ENCODE data around the gene TRIM62.
"Not testable (repeated sequence)": the region's sequence is repeated elsewhere in the genome, so short reads cannot be mapped to it uniquely, and the experiment has no call there.

The TRIM62 gene

DNA sequence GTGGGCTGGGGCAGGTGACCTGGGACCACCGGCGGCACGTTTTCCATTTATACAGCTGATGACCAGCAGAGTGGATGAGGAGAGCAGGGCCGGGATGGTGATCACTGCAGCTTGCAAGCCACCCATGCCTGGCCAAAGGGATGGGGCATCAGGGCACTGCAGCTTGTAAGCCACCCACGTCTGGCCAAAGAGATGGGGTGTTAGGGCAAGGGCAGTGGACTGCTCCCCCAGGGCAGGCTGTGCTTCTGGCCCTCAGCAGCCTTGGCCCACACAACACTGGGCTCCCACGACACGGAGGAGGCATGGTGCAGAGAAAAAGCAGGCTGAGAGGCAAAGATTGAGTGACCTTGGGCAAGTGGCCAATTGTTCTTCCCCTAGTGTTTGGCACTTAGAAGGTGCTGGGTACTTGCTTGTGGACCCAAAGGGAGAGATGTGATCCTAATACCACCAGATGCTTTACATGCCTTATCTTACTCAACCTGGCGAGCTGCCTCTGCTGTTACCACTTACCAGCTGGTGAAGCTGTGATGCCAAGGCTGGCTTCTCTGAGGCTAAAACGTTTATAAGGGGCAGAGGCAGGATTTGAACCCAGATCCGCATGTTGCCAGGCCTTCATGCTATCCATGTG is 48.3 kb downstream of the TRIM62 start:
- DNase-seq (ENCODE audit: low read depth): no peak

- DNase-seq (ENCODE audit: low read depth): no peak
Measured at GRCh38 chr1:33132549-33132948, 49.3 kb downstream of the TRIM62 start.

DNA sequence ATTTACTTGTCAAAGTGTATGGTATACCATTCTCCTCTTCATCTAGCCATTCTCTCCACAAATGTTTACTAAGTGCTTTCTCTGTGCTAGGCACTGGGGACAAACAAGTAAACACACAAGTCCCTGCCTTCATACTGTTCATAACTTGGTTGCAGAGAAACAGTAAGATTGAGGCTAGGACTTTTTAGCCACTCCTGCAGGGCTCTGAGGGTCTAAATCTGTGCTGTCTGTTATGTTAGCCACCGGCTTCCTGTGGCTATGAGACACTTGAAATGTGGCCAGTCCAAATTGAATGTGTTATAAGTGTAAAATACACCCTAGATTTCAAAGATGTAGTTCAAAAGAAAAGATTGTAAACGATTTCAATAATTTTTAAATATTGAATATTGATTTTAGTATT is 50.7 kb downstream of the TRIM62 start:
- no peak for DNase-seq (ENCODE audit: low read depth)

DNA sequence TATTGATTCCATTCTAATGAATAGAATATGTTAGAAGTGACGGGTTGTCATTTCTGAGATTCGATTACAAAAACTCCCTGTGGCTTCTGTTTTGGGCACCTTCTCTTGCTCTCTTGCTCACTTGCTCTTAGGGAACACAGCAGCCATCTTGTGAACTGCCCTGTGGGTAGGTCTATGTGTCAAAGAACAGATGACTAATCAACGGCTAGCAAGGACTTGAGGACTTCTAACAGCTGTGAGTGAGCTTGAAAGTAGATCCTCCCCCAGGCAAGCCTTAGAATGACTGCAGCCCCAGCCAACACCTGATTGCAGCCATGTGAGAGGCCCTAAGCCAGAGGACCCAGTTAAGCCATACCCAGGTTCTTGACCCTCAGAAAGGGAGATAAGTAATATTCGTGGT is 51.5 kb downstream of the TRIM62 start:
- DNase-seq (ENCODE audit: low read depth): no peak

DNA sequence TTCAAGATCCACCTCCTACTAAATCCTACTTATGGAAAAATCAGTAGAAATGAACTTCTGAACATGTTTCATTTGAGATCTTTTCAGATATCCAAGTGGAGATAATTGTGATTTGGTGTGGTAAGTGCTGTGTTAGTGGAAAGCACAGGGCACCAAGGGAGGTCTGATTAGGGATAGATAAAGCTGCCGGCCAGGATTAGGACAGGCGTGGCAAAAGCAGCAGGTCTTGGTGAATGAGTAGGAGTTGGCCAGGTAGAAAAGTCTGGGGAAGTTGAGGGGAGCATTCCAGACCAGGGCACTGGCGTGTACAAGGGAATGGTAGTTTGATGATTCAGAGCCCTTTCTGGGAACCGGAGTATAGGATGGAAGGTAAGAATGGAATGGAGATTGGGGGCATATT is 53.1 kb downstream of the TRIM62 start:
- no peak for DNase-seq (ENCODE audit: low read depth)

GRCh38 chr1:33127001-33127823 is 54.6 kb downstream of the TRIM62 start:
- peak; percentile 97 for DNase-seq (ENCODE audit: low read depth)

- DNase-seq (ENCODE audit: low read depth): no peak
Measured at GRCh38 chr1:33126411-33127000, 55.3 kb downstream of the TRIM62 start.

DNA sequence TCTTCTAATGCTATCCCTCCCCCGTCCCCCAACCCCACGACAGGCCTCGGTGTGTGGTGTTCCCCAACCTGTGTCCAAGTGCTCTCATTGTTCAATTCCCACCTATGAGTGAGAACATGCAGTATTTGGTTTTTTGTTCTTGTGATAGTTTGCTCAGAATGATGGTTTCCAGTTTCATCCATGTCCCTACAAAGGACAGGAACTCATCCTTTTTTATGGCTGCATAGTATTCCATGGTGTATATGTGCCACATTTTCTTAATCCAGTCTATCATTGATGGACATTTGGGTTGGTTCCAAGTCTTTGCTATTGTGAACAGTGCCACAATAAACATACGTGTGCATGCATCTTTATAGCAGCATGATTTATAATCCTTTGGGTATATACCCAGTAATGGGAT is 57.2 kb downstream of the TRIM62 start:
- DNase-seq (ENCODE audit: low read depth): not testable (repeated sequence)

DNA sequence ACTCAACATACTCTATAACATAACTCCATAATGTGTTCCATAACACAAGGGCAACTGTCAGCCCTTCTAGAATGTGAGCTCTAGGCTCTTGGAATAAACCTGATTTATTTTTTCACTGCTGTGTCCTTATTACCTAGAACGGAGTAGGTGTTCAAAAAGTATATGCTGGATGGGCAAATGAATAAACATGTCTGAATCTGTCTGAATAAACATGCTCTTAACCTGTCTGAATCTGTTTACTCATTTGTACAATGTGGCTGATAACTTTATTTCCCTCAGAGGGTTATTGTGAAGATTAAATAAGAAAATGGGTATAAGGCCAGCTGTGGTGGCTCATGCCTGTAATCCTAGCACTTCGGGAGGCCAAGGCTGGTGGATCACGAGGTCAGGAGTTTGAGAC is 58.6 kb downstream of the TRIM62 start:
- no peak for DNase-seq (ENCODE audit: low read depth)

DNA sequence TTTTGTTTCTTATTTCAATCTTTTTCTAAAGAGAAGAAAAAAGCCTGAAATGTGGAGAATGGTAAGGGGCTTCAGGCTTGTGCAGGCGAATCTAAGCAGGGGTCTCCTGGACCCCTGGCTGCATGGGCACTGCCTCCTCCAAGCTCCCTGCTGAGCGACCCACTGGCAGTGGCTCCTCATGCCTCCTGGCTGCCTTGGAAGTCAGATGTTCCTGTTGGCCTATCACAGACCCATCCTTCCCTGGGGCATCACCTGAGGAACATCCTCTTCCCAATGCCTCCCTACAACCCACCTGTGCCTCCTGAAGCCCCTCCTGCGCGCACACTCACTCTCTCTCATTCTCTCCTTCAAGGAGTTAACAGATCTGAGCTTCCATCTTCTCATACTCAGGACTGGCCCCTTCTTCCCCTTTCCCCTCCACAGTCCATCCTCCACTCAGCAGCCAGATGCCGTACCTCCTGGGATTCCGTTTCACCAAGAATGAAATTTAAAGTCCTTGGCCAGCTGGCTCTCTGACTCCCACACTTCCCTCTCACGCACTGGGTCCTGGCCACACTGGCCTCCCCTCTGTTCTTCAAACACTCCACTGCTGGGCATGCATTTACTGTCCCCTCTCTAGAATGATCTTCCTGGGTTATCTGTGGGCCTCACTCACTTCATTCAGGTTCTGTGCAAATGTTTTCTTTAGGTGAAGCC is 59.2 kb downstream of the TRIM62 start:
- no peak for DNase-seq (ENCODE audit: low read depth)

DNA sequence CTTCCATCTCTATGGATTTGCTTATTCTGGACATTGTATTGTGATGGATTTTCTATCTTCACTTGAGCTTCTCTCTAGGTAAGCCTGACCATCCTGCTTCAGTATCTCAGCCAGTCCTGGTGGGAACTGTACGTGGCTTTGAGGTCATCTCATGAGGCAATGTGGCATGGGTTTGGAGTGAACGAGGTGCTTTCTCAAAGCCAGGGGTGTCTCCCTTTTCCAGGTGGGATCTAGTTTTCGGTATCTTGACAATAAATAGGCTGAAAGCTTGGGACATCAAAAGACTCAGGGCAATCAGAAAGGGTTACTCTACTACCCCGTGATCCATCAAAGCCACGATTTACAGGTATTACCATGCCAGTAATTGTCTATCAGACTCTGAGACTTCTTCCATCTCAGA is 60.1 kb downstream of the TRIM62 start:
- no peak for DNase-seq (ENCODE audit: low read depth)

DNA sequence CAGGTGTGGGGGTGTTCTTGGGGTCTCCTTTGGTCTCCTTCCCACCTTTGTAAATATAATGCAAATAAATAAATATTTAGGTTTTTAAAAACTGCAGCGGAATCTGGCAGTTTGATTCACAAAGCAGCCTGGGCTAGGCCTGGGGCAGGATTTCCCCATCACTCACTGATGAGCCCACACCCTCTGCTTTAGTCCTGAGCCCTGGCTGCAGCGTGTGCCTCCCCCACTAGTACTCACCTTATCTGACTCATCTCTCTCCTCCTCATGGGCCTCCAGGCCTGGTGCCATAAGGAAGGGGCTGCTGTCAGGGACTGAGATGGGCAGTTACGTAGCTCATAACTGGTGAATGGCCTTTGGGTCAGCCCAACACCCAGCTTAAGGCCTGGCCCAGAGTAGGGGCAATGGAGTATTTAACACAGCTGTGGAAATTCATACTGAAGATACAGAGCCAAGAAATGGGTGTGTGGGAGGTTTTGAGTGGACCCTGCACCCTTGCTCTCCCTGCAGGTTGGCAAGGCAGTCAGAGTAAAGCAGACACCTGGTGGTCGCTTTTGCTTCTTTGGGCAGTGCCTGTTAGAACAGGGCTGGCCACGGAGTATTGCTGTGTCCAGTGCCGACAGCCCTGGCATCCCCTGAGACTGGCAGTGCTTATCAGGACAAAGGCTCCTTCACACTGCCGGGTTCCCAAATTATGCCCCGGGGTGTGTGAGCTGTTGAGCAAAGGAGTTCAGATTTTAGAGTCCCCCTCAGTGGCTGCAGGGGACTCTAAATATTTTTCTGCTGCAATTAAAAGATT is 61.2 kb downstream of the TRIM62 start:
- no peak for DNase-seq (ENCODE audit: low read depth)

DNA sequence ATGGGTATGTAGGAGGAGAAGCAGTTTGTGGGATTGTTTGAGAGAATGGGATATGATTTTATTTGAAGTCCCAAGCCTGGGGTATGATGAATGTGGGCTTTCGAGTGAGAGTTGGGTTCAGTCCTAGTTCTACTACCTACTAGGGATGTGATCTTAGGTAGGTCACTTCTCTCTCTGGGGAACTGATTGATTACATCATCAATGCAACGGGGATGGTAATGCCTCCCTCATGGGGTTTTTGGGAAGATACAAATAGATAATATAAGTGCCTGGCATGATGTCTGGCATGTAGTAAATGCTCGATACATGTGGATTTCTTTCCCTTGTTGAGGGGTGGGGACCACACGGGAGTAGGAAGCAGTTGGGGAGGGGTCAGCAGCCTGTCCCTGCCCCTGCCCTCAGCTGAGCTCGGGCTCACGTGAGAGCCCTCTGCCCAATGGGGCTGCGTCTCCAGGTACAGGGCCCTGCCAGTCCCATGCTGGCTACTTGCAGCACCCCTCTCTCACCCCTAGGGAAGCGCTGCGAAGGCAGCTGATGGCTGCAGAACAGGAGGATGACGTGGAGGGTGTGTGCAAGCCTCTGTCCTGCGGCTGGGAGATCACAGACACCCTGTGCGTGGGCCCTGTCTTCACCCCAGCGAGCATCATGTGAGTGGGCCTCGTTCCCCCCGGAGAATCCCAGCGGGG is 62.2 kb downstream of the TRIM62 start:
- DNase-seq (ENCODE audit: low read depth): no peak

DNA sequence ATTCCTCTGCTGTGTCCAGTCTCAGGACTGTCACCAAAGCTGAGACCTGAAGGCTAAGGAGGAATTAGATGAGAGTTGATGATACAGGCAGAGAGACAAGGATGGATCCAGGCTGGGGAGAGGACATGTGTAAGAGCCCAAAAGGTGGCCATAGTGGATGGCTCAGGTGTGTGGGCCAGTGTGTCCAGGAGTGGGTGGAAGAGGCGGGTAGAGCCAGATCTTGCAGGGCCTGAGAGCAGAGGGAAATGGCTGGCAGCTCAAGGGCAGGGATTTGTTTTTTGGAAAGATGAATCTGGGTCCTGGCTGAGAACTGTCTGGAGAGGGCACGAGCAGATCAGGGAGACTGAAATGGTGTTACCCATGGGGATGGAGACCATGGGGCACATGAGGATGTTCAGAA is 62.8 kb downstream of the TRIM62 start:
- no peak for DNase-seq (ENCODE audit: low read depth)

GRCh38 chr1:33118274-33118673 is 63.6 kb downstream of the TRIM62 start:
- DNase-seq (ENCODE audit: low read depth): no peak

DNA sequence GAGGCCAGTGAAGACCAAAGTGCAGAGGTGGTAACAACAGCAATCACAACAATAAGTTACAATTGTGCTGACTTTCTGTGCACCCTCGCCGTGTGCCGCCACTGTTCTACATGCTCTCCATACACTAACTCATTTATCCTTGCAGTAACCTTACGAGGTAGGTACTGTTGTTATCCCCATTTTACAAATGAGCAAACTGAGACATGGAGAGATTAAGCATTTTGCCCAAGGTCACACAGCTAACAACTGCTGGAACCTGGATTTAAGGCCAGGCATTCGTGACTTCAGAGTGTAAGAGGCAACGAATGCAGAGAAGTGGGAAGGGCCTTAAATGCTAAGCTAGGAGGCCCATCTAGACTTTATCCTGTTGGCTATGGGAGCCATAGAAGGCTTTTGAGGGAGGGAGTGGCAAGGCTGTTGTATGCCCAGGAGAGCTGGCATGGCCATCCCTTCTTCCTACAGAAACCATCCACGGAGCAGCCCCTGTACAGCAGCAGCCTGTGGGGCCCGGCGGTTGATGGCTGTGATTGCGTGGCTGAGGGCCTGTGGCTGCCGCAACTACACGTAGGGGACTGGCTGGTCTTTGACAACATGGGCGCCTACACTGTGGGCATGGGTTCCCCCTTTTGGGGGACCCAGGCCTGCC is 64.3 kb downstream of the TRIM62 start:
- no peak for DNase-seq (ENCODE audit: low read depth)

DNA sequence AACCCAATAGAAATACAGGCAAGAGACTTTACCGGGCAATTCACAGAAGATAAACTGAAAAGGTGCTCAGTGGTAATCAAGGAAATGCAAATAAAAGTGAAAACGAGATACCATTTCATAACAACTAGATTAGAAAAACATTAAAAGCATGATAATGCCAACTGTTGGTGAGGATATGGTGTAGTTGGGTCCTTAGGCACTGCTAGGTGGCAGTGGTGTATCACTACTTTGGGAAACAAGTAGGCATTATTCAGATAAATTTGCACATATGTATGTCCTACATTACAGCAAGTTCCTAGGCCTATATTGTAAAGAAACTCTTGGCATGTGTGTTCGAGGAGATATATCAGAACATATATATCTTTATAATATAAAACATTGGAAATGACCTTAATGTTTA is 69.9 kb downstream of the TRIM62 start:
- DNase-seq (ENCODE audit: low read depth): no peak

DNA sequence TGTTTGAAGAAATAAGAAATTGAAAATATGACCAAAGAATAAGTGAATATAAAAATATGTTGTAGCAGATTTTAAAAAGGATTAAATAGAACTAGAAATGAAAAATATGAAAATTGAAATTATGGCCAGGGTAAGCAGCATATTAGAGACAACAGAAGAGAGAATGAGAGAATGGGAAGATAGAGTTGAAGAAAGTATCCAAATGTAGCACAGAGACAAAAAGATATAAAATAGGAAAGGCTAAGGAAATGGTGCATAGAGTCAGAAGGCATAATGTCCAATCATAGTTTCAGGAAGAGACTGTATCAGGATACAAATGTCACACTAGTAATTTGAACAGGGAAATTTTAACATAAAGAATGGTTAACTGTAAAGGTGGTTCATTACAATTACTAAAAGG is 71.4 kb downstream of the TRIM62 start:
- DNase-seq (ENCODE audit: low read depth): no peak

DNA sequence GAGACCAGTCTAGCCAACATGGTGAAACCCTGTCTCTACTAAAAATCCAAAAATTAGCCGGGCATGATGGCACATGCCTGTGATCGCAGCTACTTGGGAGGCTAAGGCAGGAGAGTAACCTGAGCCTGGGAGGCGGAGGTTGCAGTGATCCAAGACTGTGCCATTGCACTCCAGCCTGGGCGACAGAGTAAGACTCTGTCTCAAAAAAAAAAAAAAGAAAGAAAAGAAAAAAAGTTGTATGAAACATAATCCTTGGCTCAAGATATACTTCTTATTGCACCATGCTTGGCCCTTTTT is 81.8 kb downstream of the TRIM62 start:
- not testable (repeated sequence) for DNase-seq (ENCODE audit: low read depth)

GRCh38 chr1:33099290-33100118 is 82.3 kb downstream of the TRIM62 start:
- DNase-seq (ENCODE audit: low read depth): peak; percentile 99
